Activated naive CD4-positive, alpha-beta T cell treated with anti-CD3 and anti-CD28 coated beads, Interleukin-2, amount 10 ng/mL, durations not matched to agents 7 days and 5 days (primary cell): Measurements from ENCODE around the gene SNCAIP.

Experiments used
- CTCF ChIA-PET: fragments of 350-600 bp; sonication (Branson Sonifier 250); formaldehyde crosslinking; loops from one replicate; lab custom pipeline; 2021; ENCODE audit warnings: antibody characterized with exemption; lab: Charles Lee
- DNase-seq: peaks from one replicate; pipeline ENCODE4 v3.0.0-alpha.2; 2020
- H3K27ac Mint-ChIP-seq: one replicate; pipeline ENCODE4 v1.8.0; 2021; ENCODE audit warnings: mild to moderate bottlenecking, moderate library complexity, mixed read lengths
- H3K27me3 Mint-ChIP-seq: one replicate; pipeline ENCODE4 v1.8.0; 2021; ENCODE audit warnings: mild to moderate bottlenecking, mixed read lengths
- H3K36me3 Mint-ChIP-seq: one replicate; pipeline ENCODE4 v1.8.0; 2021; ENCODE audit warnings: mixed read lengths
- H3K4me1 Mint-ChIP-seq: one replicate; pipeline ENCODE4 v1.8.0; 2021; ENCODE audit warnings: mixed read lengths
- H3K4me3 Mint-ChIP-seq: one replicate; pipeline ENCODE4 v1.8.0; 2021; ENCODE audit warnings: mild to moderate bottlenecking, moderate library complexity, mixed read lengths
- H3K9me3 Mint-ChIP-seq: one replicate; pipeline ENCODE4 v1.8.0; 2021; ENCODE audit warnings: mixed read lengths

SNCAIP gene

GRCh38 chr5:122427621-122428020, 115.6 kb downstream of the SNCAIP start:
- CTCF ChIA-PET, result no interaction called here
- no peaks in the 10 kb centered on the region for H3K27me3 Mint-ChIP-seq
- H3K27ac Mint-ChIP-seq, result no peak overlapping the region
- H3K4me3 Mint-ChIP-seq, result no peak overlapping the region
- no peaks in the 10 kb centered on the region for H3K4me1 Mint-ChIP-seq
- no peaks in the 10 kb centered on the region for H3K36me3 Mint-ChIP-seq
- DNase-seq, result no peak
- H3K9me3 Mint-ChIP-seq, result no peaks in the 10 kb centered on the region

GRCh38 chr5:122429545-122430318, 117.7 kb downstream of the SNCAIP start:
- no peak overlapping the region for H3K27ac Mint-ChIP-seq
- CTCF ChIA-PET, result no interaction called here
- H3K9me3 Mint-ChIP-seq, result no peaks in the 10 kb centered on the region
- no peaks in the 10 kb centered on the region for H3K4me1 Mint-ChIP-seq
- H3K36me3 Mint-ChIP-seq, result no peaks in the 10 kb centered on the region
- H3K27me3 Mint-ChIP-seq, result no peaks in the 10 kb centered on the region
- no peak for DNase-seq
- no peak overlapping the region for H3K4me3 Mint-ChIP-seq

- Mint-ChIP-seq H3K27me3 (no peaks in the 10 kb centered on the region), H3K36me3 (no peaks in the 10 kb centered on the region), H3K27ac (no peak overlapping the region), H3K4me3 (no peak overlapping the region), H3K9me3 (no peaks in the 10 kb centered on the region), H3K4me1 (no peaks in the 10 kb centered on the region)
- CTCF ChIA-PET, result no interaction called here
- no peak for DNase-seq
Observed at GRCh38 chr5:122430319-122430586, 118.2 kb downstream of the SNCAIP start.

DNA sequence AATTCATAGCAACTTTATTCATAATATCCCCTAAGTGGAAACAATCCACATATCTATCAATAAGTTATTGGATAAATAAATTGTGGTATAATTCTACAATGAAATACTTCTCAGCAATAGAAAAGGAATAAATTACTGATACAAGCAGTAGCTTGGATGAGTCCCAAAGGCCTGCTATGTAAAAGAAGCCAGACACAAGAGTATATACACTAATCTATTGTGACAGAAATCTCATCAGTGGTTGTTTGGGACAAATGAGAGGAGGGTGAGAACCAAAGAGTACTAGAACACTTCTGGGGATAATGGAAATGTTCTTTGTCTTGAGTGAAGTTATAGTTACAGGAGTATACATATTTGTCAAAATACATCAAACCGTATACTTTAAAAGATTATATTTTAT, 119.3 kb downstream of the SNCAIP start:
- no peak overlapping the region for H3K27ac Mint-ChIP-seq
- H3K4me1 Mint-ChIP-seq, result no peaks in the 10 kb centered on the region
- H3K36me3 Mint-ChIP-seq, result no peaks in the 10 kb centered on the region
- H3K4me3 Mint-ChIP-seq, result no peak overlapping the region
- DNase-seq, result no peak
- H3K27me3 Mint-ChIP-seq, result no peaks in the 10 kb centered on the region
- H3K9me3 Mint-ChIP-seq, result no peaks in the 10 kb centered on the region
- CTCF ChIA-PET, result no interaction called here

DNA sequence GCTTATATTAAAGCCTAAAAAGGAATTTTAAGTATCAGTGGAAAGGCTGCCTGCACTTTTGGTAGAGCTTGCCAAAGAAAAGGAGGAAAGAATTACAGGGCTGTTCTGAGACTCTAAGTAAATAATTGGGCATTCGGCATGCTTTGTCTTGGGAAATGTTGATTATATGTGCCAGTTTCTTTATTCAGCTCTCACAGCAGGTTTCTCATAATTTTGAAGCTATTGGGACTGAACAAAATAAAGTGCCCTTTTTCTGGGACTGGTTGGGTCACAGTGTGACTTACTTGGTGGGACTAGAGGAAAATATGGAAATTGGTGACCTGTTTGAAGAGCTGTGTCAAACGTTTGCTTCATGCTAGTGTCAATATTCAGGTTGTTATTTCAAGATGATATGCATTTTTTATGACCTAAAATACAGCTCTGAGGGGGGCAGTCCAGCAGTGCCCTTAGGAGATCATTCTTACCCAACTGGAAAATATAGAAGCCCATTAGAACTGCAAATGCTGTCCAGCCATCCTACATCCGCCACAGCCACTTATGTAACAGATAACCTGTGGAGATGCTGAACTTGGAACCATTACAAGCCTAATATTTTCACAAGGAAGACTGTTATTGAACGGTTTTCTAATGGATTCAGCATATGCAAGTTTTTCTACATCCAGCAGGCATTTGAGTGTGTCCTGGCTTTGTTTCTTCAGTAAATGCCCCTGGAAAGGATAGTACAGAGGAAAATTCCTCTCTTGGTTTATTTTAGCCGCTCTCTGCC, 122.4 kb downstream of the SNCAIP start:
- no peak overlapping the region for H3K27ac Mint-ChIP-seq
- H3K4me1 Mint-ChIP-seq, result no peaks in the 10 kb centered on the region
- CTCF ChIA-PET, result no interaction called here
- H3K36me3 Mint-ChIP-seq, result no peaks in the 10 kb centered on the region
- H3K9me3 Mint-ChIP-seq, result no peaks in the 10 kb centered on the region
- DNase-seq, result no peak
- no peak overlapping the region for H3K4me3 Mint-ChIP-seq
- H3K27me3 Mint-ChIP-seq, result no peaks in the 10 kb centered on the region

- Mint-ChIP-seq H3K9me3 (no peaks in the 10 kb centered on the region), H3K27me3 (no peaks in the 10 kb centered on the region), H3K27ac (no peak overlapping the region), H3K4me3 (no peak overlapping the region), H3K36me3 (no peaks in the 10 kb centered on the region), H3K4me1 (no peaks in the 10 kb centered on the region)
- DNase-seq, result no peak
- CTCF ChIA-PET, result no interaction called here
Observed at GRCh38 chr5:122435234-122435633, 123.2 kb downstream of the SNCAIP start.

- H3K4me1 Mint-ChIP-seq, result no peaks in the 10 kb centered on the region
- H3K4me3 Mint-ChIP-seq, result no peak overlapping the region
- CTCF ChIA-PET, result no interaction called here
- H3K36me3 Mint-ChIP-seq, result no peaks in the 10 kb centered on the region
- no peak for DNase-seq
- H3K9me3 Mint-ChIP-seq, result no peaks in the 10 kb centered on the region
- no peaks in the 10 kb centered on the region for H3K27me3 Mint-ChIP-seq
- H3K27ac Mint-ChIP-seq, result no peak overlapping the region
Observed at GRCh38 chr5:122435761-122436160, 123.7 kb downstream of the SNCAIP start.

- Mint-ChIP-seq H3K4me1 (no peaks in the 10 kb centered on the region), H3K9me3 (no peaks in the 10 kb centered on the region), H3K36me3 (no peaks in the 10 kb centered on the region), H3K27ac (no peak overlapping the region), H3K4me3 (no peak overlapping the region), H3K27me3 (no peaks in the 10 kb centered on the region)
- no peak for DNase-seq
- CTCF ChIA-PET, result no interaction called here
Observed at GRCh38 chr5:122436615-122437014, 124.6 kb downstream of the SNCAIP start.

DNA sequence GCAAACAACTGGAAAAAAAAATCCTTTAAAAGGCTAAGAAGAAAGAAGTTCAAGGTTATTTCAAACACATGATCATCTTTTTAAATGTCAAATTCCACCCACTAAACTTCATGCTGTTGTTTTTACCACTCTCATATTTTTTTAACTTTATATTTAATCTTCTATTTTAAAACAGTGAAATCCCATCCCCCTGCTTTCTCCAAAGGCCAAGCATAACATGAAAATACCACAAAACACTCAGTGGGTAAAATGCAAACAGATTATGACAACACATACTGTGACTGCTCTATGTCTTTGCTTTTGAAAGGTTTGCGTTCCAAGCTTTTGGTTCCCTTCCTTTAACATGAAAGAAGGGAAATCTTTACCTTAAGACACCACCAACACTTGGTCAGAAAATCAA, 127.6 kb downstream of the SNCAIP start:
- CTCF ChIA-PET, result no interaction called here
- H3K36me3 Mint-ChIP-seq, result no peaks in the 10 kb centered on the region

DNA sequence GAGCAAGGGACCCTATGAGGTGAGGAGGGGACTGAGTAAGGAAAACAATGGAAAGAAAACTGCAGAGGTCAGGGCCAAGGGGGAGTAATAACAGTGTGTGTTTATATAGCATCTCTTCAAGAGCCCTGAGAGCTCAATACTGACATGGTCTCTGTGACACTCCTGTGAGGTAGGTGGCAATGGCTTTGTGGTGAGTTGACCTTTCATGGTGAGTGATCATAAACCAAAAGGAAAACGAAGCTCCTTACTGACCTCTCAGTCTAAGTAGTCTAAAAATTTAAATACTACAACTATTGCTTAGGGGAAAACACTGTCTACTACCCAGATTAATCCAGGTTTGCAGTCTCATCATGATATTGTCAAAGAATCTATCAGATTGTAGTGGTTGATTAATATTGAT, 130.9 kb downstream of the SNCAIP start:
- Mint-ChIP-seq H3K4me1 (no peaks in the 10 kb centered on the region), H3K27ac (no peak overlapping the region), H3K27me3 (no peaks in the 10 kb centered on the region), H3K36me3 (no peaks in the 10 kb centered on the region), H3K4me3 (no peak overlapping the region), H3K9me3 (no peaks in the 10 kb centered on the region)
- CTCF ChIA-PET, result no interaction called here
- no peak for DNase-seq

More for the DNA sequence above, 127.6 kb downstream of the SNCAIP start:
- no peak overlapping the region for H3K4me3 Mint-ChIP-seq
- H3K27me3 Mint-ChIP-seq, result no peaks in the 10 kb centered on the region
- no peaks in the 10 kb centered on the region for H3K9me3 Mint-ChIP-seq
- H3K27ac Mint-ChIP-seq, result no peak overlapping the region
- H3K4me1 Mint-ChIP-seq, result no peaks in the 10 kb centered on the region
- DNase-seq, result no peak

GRCh38 chr5:122444411-122444810, 132.4 kb downstream of the SNCAIP start:
- Mint-ChIP-seq H3K36me3 (no peaks in the 10 kb centered on the region), H3K27me3 (no peaks in the 10 kb centered on the region), H3K27ac (no peak overlapping the region), H3K9me3 (no peaks in the 10 kb centered on the region), H3K4me3 (no peak overlapping the region), H3K4me1 (no peaks in the 10 kb centered on the region)
- CTCF ChIA-PET, result no interaction called here
- no peak for DNase-seq

DNA sequence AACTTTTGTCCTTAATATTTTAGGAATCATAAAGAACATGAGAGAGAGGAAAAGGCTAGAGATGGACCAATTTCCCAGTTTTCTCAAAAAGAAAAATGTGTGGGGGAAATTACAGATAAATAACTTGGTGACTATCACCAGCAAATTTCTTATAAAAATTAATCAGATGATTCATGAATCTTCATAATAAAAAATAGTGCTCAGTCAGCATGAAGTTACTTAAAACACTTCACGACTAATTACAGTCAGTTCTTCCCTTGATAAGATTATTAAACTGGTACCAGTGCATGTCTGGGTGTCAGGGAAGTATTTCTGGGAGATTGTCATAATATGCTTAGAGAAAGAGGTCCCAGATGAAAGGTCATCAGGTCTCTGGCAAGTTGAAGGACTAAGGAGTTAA, 133.0 kb downstream of the SNCAIP start:
- H3K4me3 Mint-ChIP-seq, result no peak overlapping the region
- H3K9me3 Mint-ChIP-seq, result no peaks in the 10 kb centered on the region
- no peak for DNase-seq
- no peaks in the 10 kb centered on the region for H3K36me3 Mint-ChIP-seq
- CTCF ChIA-PET, result no interaction called here
- no peaks in the 10 kb centered on the region for H3K4me1 Mint-ChIP-seq
- H3K27ac Mint-ChIP-seq, result no peak overlapping the region
- no peaks in the 10 kb centered on the region for H3K27me3 Mint-ChIP-seq

DNA sequence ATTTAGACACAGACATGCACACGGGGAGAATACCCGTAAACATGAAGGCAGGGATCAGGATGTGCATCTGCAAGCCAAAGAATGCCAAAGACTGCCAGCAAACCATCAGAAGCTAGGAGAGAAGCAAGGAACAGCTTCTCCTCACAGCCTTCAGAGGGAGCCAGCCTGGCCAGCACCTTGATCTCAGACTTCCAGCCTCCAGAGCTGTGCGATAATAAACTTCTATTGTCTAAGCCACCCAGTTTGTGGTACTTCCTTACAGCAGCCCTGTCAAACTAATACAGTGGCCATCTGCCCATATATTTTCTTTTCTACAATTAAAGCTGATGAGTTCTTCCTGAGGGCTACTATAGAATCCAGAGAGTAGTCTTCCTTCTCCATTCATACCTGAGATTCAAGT, 135.0 kb downstream of the SNCAIP start:
- Mint-ChIP-seq H3K36me3 (no peaks in the 10 kb centered on the region), H3K4me1 (no peaks in the 10 kb centered on the region), H3K27me3 (no peaks in the 10 kb centered on the region), H3K4me3 (no peak overlapping the region), H3K9me3 (no peaks in the 10 kb centered on the region), H3K27ac (no peak overlapping the region)
- CTCF ChIA-PET, result no interaction called here
- DNase-seq, result no peak

DNA sequence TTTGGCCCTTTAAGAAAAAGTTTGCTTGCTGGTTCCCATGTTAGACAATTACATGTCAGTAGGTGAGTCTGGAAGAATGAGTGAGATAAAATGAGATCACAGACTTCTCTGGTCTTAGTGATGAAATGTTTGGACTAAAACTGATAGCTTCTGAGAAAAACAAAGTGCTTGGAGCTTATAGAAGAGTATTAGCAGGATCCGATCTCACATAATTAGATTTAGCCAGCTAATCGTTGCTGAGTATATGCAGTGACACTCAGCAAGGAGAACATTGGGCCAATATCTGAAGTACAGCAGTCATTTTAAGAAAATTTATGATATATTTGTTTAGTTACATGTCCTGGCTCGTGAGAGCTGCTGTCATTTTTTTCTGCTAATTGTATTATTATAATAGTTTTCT, 135.8 kb downstream of the SNCAIP start:
- Mint-ChIP-seq H3K27me3 (no peaks in the 10 kb centered on the region), H3K9me3 (no peaks in the 10 kb centered on the region), H3K4me3 (no peak overlapping the region), H3K4me1 (no peaks in the 10 kb centered on the region), H3K27ac (no peak overlapping the region), H3K36me3 (no peaks in the 10 kb centered on the region)
- CTCF ChIA-PET, result no interaction called here
- DNase-seq, result no peak

DNA sequence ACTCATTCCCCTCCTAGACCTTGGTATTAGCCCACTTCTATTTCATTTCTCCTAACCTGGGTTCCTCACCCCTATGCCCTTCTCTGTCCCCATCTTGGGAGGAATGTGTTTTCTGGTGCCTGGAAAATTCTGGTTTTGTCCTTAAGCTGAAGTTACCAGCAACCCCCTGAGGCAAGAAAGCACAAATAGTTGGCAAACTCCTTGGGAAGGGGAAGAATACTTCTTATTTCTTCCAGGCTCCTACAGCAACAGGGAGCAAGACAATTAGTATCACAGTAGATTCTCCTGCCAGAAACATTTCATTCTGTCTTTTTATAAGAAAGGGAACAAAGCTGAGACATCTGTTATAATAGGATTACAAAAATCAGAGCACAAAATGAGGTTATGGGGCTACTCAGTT, 142.5 kb downstream of the SNCAIP start:
- H3K4me1 Mint-ChIP-seq, result no peaks in the 10 kb centered on the region
- no peak for DNase-seq
- no peaks in the 10 kb centered on the region for H3K36me3 Mint-ChIP-seq
- no peak overlapping the region for H3K4me3 Mint-ChIP-seq
- H3K27me3 Mint-ChIP-seq, result no peaks in the 10 kb centered on the region
- H3K9me3 Mint-ChIP-seq, result no peaks in the 10 kb centered on the region
- peak overlapping the region; percentile 35 for H3K27ac Mint-ChIP-seq
- CTCF ChIA-PET, result no interaction called here
